ENCODE data around the gene ADH1B.

The ADH1B gene

DNA sequence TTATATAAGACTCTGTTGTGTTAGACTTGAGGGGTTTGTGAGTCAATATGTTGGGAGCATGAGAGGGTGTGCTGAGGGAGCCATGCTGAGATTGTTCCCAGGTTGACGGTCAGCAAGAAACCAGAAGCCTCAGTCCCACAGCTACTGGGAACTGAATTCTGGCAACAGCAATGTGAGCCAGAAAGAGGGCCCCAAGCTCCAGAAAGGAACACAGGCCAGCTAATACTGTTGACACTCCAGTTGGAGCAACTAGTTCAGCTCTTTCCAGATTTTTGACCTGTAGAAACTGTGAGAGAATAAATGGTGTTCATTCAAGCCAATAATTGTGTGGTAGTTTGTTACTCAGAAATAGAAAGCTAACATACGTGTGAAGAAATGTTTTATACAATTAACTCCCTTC lies 47.5 kb downstream of the ADH1B start:
- H3K27ac ChIP-seq = no peak overlapping the region

DNA sequence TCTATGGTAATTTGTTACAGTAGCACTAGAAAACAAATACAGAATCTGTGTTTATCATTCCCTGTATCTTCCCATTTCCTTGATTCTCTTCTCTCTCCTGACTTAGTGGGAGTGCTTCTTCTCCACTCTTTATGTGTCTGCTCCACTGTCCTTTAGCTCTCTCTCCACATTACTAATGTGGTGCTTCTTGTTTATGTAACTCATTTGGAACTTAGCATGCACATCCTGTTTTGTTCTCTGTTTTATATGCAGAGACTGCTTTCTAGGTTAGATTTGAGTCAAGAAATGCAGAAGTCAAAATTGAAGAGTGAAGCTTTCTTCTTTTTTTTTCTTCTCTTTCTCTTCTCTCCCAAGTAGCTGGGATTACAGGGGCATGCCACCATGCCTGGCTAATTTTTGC lies 56.3 kb downstream of the ADH1B start:
- Histone ChIP-seq H3K4me3 (no peak overlapping the region), H3K27ac (no peak overlapping the region)

More for the DNA sequence above, 47.5 kb downstream of the ADH1B start:
- H3K4me3 ChIP-seq = no peak overlapping the region
